MCF 10A (cell line): ENCODE results near the gene FARP1. TPM values are rescaled to one million over a fixed set of nuclear protein-coding genes. Genes with fewer than 3 reads are reported as not detected.

Experiments used
- BruUV-seq: library from RNA; stranded (reverse); fragments of 400-500 nt; replicated peaks from 2 replicates; lab custom pipeline; 2021; lab: Mats Ljungman, UMichigan
- CTCF ChIA-PET: fragments of 300-600 bp; sonication (Branson Sonifier 250); formaldehyde crosslinking; extraction: SDS; loops from one replicate; lab custom pipeline; 2021; ENCODE audit warnings: antibody characterized with exemption, inconsistent platforms; lab: Yijun Ruan, JAX
- POLR2A ChIA-PET: fragments of 300-600, 350-650 bp; sonication (Branson Sonifier 250); formaldehyde crosslinking; extraction: SDS; loops from one replicate; lab custom pipeline; 2020; ENCODE audit warnings: antibody characterized with exemption, inconsistent platforms; lab: Yijun Ruan, JAX
- DNase-seq: peaks from one replicate; pipeline ENCODE4 v3.0.0-alpha.2; 2018; ENCODE audit not compliant: unreplicated experiment
- H3K27ac Mint-ChIP-seq: one replicate; pipeline ENCODE4 v1.8.0; 2022; ENCODE audit warnings: mild to moderate bottlenecking, low read depth, mixed read lengths; ENCODE audit not compliant: unreplicated experiment
- H3K27me3 Mint-ChIP-seq: one replicate; pipeline ENCODE4 v1.8.0; 2022; ENCODE audit warnings: mixed read lengths; ENCODE audit not compliant: insufficient read depth, unreplicated experiment
- H3K36me3 Mint-ChIP-seq: one replicate; pipeline ENCODE4 v1.8.0; 2022; ENCODE audit warnings: mild to moderate bottlenecking, moderate library complexity, mixed read lengths; ENCODE audit not compliant: insufficient read depth, unreplicated experiment
- H3K4me1 Mint-ChIP-seq: one replicate; pipeline ENCODE4 v1.8.0; 2022; ENCODE audit warnings: mixed read lengths; ENCODE audit not compliant: insufficient read depth, unreplicated experiment
- H3K4me3 Mint-ChIP-seq: one replicate; pipeline ENCODE4 v1.8.0; 2022; ENCODE audit warnings: mild to moderate bottlenecking, moderate library complexity, mixed read lengths; ENCODE audit not compliant: unreplicated experiment
- H3K9me3 Mint-ChIP-seq: one replicate; pipeline ENCODE4 v1.8.0; 2022; ENCODE audit warnings: mixed read lengths; ENCODE audit not compliant: unreplicated experiment
- intact Hi-C: fragments of 100-400 bp; cut with micrococcal nuclease; formaldehyde crosslinking; loops from 2 replicates; pipeline ENCODE4 v1.14.1; 2022
- total RNA-seq: library from RNA; stranded (reverse); gene quantifications from 2 replicates; pipeline ENCODE4 v1.2.3, GENCODE V29; 2022
- TF ChIP-seq, protein P1 (sequence below): fragments of 200-600 bp; IDR thresholded peaks from one replicate; pipeline ENCODE4 v1.8.0; 2022; ENCODE audit warnings: antibody characterized with exemption, mild to moderate bottlenecking; ENCODE audit not compliant: unreplicated experiment

FARP1 gene
- total RNA-seq, 1 experiment from 2014 or later: 30.1 TPM

DNA sequence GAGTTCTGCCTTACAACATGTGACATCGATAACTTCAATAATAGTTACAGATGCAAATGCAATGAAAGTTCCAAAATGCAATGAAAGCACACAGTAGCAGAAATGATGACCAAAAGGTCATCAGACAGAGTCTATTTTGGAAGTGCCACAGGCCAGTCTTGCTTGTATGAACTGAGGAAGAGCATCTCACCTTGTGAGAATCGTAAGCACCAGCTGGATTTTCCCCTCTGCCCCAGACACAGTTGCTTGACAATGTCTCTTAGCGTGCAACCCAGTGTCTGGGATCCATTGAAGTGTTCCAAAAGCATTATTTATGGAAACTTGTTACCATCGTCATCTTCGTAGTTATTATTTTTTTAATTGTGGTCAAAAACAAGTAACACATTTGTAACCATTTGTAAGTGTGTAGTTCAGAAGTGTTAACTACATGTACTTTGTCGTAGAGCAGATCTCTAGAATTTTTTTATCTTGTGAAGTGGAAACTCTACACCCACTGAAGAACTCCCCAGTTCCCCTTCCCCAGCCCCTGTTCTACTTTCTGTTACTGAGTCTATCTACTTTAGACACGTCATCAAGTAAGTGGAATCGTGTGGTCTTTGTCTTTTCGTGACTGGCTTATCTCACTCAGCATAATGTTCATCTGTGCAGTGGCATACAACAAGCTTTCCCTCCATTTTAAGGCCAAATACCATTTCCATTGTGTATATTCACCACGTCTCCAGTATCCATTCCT lies 204.2 kb downstream of the FARP1 start:
- H3K36me3 Mint-ChIP-seq: no peaks in the 10 kb centered on the region

DNA sequence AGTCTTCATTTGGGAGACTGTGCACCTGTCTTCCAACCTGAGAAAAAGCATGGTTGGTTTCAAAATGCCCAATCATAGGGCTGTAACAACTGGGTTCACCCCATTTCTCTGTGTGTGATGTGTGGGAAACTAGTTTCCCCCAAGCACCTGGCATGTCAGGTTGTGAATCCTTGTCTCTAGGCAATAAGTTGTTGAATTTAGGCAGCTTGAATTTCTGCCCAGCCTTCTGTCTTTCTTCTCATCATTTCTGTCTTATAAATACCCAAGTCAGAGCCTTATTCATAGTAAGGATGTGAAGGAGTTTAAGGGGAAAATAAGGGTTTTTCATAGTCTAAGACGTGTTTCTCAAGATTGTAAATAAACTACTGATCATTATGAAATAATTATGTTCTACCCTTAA lies 204.9 kb downstream of the FARP1 start:
- no peaks in the 10 kb centered on the region for H3K4me1 Mint-ChIP-seq
- H3K36me3 Mint-ChIP-seq: no peaks in the 10 kb centered on the region
- no TSS peak for BruUV-seq
- no peak overlapping the region for H3K4me3 Mint-ChIP-seq
- ChIA-PET CTCF (no interaction called here), POLR2A (no interaction called here)
- TF ChIP-seq, protein P1, sequence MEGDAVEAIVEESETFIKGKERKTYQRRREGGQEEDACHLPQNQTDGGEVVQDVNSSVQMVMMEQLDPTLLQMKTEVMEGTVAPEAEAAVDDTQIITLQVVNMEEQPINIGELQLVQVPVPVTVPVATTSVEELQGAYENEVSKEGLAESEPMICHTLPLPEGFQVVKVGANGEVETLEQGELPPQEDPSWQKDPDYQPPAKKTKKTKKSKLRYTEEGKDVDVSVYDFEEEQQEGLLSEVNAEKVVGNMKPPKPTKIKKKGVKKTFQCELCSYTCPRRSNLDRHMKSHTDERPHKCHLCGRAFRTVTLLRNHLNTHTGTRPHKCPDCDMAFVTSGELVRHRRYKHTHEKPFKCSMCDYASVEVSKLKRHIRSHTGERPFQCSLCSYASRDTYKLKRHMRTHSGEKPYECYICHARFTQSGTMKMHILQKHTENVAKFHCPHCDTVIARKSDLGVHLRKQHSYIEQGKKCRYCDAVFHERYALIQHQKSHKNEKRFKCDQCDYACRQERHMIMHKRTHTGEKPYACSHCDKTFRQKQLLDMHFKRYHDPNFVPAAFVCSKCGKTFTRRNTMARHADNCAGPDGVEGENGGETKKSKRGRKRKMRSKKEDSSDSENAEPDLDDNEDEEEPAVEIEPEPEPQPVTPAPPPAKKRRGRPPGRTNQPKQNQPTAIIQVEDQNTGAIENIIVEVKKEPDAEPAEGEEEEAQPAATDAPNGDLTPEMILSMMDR: no peak
- H3K27me3 Mint-ChIP-seq: no peaks in the 10 kb centered on the region
- intact Hi-C loops: loop anchor here (10.0 kb wide), 1 partner anchor 327 kb away; no protein-coding TSS in a partner anchor
- DNase-seq: no peak
- no peak overlapping the region for H3K27ac Mint-ChIP-seq
- no peaks in the 10 kb centered on the region for H3K9me3 Mint-ChIP-seq

More for the DNA sequence above, 204.2 kb downstream of the FARP1 start:
- no peak overlapping the region for H3K4me3 Mint-ChIP-seq
- H3K27me3 Mint-ChIP-seq: no peaks in the 10 kb centered on the region
- no peaks in the 10 kb centered on the region for H3K9me3 Mint-ChIP-seq
- no peaks in the 10 kb centered on the region for H3K4me1 Mint-ChIP-seq
- POLR2A ChIA-PET: no interaction called here
- DNase-seq: no peak
- no peak overlapping the region for H3K27ac Mint-ChIP-seq
- intact Hi-C loops: loop anchor here (10.0 kb wide), 1 partner anchor 328 kb away; no protein-coding TSS in a partner anchor
- BruUV-seq: no TSS peak
- TF ChIP-seq, protein P1: no peak
- CTCF ChIA-PET: no interaction called here

DNA sequence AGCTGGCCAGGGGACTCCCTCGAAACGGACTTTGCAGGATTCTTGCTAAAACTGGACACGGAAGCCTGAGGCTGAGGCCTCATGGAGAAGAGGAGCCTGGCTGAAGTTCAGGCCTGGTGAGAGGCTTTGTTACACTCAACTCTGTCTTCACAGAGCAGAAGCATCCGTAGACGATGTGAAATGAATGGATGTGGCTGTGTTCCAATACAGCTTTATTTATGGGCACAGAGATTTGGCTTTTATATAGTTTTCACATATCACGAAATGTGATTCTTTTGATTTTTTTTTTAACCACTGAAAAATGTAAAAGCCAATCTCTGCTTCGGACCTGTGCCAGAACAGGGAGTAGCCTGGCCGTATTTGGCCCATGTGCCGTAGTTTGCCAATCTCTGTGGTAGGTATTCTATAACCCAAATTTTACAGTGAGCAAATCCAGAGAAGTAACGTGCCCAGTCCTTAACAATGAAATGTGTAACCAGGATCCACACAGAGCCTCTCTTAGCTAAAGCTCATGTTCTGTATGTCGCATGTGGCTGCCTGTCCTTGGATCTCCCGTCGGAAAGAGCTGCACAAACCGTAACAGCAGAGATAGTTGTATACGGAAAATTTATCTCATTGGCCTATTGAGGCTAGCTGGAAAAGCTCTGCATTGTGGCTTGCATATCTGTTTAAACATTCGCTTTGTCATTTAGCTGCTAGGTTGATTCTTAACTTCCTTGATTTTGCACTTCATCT lies 205.7 kb downstream of the FARP1 start:
- DNase-seq: no peak
- Mint-ChIP-seq H3K9me3 (no peaks in the 10 kb centered on the region), H3K36me3 (no peaks in the 10 kb centered on the region), H3K4me3 (no peak overlapping the region), H3K4me1 (no peaks in the 10 kb centered on the region), H3K27ac (no peak overlapping the region), H3K27me3 (no peaks in the 10 kb centered on the region)
- intact Hi-C loops: loop anchor here (10.0 kb wide), 1 partner anchor 326 kb away; no protein-coding TSS in a partner anchor
- TF ChIP-seq, protein P1: no peak
- BruUV-seq: no TSS peak
- ChIA-PET CTCF (interaction anchor here (1.1 kb wide), 1 partner anchor 97 kb away, joined by 4 read pairs; no protein-coding TSS in a partner anchor), POLR2A (no interaction called here)

DNA sequence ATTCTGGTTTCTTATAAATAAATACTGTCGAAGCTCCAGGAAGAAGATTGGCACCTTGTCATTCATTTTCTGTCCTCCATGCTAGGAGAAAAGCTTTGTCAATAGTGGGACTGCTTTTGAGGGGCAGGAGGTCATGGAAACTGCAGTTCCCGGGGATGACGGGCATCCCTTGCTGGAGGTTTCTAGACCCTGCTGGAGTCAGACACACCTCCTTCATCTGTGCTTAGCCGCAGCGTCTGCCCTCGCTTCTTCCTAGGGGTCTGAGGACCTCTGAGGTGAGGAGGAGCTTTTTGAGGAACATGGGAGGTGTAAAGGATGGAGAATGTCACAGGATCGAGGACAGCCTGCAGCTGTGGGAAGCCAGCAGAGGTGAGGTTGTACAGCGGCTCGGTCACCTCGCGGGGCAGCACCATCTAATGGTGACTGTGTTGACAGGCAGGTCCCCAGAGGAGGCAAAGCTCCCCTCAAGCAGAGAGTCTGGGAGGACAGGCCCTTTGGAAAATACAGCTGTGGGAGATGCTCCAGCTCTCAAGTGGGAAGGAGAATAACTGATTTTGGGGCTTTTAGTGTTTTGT lies 206.9 kb downstream of the FARP1 start:
- Mint-ChIP-seq H3K27ac (no peak overlapping the region), H3K27me3 (no peaks in the 10 kb centered on the region), H3K36me3 (no peaks in the 10 kb centered on the region), H3K4me1 (no peaks in the 10 kb centered on the region), H3K4me3 (no peak overlapping the region), H3K9me3 (no peaks in the 10 kb centered on the region)
- BruUV-seq: no TSS peak
- DNase-seq: no peak
- CTCF ChIA-PET: no interaction called here
- intact Hi-C loops: loop anchor here (10.0 kb wide), 1 partner anchor 325 kb away; no protein-coding TSS in a partner anchor
- TF ChIP-seq, protein P1: no peak
- POLR2A ChIA-PET: no interaction called here
